Esophagus mucosa (tissue), 1 donor: ENCODE measurements around the gene FAM20C. TPM values are rescaled to one million over a fixed set of nuclear protein-coding genes. Genes with fewer than 3 reads are reported as not detected.
"Not testable (repeated sequence)": the region's sequence is repeated elsewhere in the genome, so short reads cannot be mapped to it uniquely, and the experiment has no call there.

Experiments used
- ATAC-seq: fragments of 200-7000 bp; cut with Tn5 transposase; one replicate; pipeline ENCODE4 v1.9.1; 2020
- total RNA-seq: library from RNA; stranded (reverse); gene quantifications from one replicate; pipeline ENCODE4 v1.2.4, GENCODE V29; 2023
- donor health status: DM: yes; HTN: yes; CAD: no.

The FAM20C gene
- total RNA-seq, 1 donor from 2014 or later = 12.6 TPM

DNA sequence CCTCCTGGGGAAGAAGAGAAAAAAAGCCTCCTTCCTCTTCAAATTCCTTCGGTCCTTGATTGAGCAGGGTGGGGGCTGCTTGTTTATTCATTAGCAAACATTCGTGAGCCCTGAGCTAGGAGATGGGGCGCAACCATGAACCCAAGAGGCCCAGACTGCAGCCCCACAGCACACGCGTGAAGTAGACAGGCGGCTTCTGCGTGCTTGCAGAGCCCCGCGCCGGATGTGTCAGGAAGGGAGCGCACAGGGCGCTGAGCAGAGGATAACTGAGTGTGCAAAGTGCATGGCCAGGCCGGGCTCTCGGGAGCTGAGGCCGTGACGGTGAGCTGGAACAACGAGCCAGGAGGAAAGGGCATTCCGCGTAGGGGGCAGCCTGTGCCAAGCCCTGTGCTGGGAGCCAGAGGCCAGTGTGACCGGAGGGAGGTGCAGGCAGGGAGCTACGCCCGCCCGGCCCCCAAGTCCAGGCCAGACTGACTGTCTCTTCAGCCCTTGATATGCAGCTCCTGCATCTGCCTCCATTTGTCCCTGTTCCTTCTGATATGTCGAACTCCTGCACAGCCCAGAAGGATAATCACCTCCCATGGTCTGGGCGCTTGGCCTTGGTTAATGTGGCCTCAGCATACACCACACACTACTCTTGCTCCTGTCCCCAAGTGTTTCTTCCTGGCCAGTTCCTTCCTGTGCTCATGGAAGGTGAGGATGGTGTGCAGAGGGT lies 102.2 kb downstream of the FAM20C start:
- no peak for ATAC-seq

DNA sequence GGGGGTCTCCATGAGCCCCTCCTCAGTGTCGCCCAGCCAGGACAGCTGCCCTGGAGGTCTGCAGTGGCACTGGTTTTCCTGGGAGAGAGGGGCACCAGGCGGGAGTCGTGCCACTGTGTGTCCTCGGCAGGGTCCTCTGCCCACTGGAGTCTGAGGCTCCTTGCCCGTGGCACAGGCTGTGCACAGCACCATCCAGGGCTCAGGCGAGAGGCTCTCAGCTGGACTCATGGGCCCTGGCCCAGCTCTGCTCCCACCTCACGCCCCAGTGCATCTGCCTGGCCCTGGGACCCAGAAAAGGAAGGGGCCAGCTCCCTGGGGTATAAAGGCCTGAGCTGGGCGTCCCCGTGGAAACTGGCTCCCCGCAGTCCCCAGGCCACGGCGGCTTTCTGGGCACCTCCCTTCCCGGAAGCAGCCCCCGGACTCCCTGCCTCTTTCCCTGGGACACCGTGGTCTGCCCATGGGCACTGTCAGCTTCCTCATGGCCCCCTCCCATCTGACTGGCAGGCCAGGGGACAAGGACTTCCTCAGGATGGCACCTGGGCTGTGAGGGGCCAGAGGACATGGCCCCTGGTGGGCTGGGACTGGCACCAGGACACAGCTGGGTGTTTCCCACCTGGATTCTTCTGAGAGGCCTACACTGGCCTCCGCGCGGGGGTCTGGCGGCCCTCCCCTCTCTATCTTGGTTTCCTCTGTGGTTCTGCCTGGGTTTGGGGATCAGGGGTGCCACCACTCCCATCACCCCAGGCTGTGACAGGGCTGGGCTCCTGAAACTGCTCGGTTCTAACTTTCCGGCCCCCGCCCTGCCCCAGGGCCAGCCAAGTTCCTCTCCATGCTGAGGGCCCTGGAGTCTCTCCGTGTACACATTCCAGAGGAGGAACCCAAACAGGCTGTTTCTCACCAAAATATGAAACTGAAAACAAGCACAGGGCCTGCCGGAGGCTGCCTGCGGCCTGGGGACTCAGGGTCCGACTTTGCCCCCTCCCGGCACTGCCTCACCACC lies 103.1 kb downstream of the FAM20C start:
- ATAC-seq = no peak

DNA sequence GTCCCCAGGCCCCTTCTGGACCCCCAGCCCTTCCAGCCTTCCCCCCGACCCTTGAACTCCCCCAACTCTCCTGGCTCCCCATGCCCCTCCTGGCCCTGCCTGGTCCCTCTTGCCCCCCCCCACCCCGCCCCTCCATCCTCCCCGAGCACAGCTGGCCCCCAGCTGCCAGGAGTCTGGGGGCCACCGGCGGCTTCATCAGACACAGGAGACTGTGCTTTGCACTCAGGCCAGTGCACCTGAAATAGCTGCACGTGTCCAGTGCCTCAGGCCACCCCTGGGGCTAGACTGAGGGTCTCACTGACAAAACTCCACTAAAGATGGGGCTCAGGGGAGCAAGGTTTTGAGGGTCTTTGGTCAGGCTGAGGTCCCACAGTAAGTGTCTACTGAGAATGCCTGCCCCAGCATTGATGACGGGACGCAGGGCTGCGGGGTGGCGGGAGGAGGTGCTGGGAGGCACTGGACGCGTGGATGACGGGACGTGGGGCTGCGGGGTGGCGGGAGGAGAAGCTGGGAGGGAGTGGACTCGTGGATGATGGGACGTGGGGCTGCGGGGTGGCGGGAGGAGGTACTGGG lies 104.1 kb downstream of the FAM20C start:
- no peak for ATAC-seq

DNA sequence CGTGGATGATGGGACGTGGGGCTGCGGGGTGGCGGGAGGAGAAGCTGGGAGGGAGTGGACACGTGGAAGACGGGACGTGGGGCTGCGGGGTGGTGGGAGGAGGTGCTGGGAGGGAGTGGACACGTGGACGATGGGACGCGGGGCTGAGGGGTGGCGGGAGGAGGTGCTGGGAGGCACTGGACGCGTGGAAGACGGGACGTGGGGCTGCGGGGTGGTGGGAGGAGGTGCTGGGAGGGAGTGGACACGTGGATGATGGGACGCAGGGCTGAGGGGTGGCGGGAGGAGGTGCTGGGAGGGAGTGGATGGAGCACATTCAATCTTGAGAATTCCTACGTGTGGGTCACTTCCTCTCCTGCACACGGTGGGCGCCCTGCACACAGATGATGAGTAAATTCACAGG lies 104.8 kb downstream of the FAM20C start:
- not testable (repeated sequence) for ATAC-seq

DNA sequence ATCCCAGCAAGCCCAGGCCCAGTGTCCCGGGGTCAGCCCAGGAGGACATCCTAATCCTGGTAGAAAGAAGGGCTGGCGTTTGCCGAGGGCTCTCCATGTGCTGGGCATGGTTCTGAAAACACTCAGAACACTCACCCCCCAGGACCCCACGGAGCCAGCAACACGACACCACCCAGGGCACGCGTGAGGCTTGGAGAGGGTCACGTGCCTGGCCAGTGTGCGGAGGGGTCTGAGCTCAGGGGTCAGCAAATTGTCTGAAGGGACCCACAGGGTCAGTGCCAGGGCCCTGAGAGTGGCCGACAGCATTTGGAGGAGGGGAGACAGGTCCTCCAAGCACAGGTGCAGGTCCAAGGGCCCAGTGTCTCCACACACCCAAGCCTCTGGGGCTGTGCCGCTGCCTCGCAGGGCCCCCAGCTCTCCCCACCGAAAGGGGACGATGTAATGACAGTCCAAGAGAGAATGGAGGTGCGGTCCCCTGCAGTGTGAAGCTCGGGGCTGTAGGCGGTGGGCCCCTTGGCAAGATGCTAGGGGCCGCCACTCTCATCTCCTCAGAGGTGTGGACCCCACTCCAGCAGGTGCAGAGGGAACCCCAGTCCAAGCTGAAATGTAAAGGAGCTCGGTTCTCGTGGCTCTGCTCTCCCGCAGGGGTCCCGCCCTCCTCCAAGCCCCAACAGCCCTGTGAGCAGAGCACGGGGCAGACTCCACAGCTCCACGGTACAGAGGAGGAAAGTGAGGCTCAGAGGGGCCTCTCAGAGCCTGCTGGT lies 105.4 kb downstream of the FAM20C start:
- ATAC-seq = no peak

DNA sequence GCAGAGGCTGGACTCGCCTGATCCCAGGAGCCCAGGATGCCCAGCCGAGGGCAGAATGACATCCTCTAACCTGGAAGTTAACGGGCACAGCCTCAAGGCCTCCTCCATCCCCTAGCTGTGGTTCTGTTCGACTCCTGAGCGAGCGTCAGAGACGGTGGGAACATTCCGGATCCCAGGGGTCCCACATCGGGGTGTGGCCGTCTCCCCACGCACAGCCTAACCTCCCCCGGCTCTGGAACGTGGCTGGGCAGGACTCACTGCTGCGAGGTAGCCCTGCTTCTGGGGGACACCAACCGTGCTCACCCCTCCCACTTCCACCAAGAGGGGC lies 106.0 kb downstream of the FAM20C start:
- no peak for ATAC-seq

DNA sequence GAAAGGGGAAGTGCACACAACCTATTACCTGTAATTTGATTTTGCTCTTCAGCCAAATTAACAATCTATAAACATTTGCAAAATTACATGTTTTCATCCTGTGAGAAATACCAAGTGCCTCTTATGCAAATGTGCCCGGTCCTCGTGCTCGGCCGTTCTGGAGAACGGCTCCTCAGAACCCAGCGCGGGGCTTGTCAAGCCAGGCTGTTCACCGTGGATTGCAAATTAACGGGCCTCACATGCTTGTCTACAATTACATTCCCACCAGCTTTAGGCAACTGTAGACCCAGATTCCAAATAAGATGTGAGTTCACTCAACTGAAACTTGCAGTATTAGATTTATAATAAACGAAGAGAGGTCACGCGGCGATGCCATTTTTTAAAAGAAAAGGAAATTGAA lies 106.4 kb downstream of the FAM20C start:
- no peak for ATAC-seq

DNA sequence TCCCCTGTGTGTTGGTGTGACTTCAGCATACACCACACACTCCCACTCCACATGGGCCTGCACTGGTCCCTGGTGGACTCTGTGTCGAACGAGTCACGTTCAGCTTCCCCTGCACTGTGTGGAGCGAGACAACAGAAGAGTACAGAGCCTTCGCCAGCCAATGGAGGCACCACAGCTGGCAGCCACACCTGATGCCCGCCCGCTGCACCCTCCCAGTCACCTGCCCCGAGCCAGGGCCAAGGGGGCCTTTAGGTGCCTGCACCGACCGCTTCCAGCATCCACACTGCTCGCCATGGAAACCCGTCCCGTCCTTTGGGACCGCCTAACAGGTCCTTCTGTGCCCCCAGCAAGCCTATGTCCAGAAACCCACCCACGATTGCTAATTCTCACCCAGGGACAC lies 106.8 kb downstream of the FAM20C start:
- ATAC-seq = no peak

DNA sequence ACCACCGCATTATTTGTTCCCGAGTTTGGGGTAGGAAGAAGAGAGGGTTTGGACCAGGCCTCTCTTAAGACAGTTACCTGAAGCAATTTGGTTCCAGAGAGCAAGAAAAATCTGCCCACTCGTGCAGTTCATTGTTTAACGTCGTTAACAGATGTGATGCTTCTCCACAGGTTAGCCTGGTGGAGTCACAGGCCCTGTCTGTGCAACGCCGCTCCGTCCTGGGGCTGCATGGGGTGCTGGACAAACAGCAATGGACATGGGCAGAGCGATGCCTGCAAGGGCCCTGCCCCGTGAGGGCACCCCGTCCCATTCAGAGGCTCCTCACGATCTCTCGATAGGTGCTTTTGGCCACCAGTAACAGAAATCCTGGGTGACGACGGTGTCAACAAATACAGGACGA lies 107.3 kb downstream of the FAM20C start:
- no peak for ATAC-seq

DNA sequence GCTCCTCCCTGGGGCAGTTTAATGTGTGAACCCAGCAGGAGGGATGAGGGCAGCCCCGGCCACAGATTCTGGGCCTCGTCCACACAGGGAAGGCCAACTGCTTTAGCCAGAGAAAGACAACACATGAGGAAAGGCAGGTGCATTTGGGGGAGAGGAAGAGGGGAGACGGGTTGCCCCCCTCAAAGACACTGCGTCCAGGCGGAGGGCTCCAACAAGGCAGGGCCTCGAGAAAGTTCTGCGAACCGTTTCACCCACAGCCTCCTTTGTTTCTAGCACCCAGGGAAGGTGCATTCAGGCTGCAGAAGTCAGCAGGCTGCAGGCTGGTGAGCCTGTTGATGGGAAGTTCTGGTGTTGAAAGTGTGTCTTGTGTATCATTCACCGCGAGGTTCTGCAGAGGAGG lies 107.7 kb downstream of the FAM20C start:
- no peak for ATAC-seq

DNA sequence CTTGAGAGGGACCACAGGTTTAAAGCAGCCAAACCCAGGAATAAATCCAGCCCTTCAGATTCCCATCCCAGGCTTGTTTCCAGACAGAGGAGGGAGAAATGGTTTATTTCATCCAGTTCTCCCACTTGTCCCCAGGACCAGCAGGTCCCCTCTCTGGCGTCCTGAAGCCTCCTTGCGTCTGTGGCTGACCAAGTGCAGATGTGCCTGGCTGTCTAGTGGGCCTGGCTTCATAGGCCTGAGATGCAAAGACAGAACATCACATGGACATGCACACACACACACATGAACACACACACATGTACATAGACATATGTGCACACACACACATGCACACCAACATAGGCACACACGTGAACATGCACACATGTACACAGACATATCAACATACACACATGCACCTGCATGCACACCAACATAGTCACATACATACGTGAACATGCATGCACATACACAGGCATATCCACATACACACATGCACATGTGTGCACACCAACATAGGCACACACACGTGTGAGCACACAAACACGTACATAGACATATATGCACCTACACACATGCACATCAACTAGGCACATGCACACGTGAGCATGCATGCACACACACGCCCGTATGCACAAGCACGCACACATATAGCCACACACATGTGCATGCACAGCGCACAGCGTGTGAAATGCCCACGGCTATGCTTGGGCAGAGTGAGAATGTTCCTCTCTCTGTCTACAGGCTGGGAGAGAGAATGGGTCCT lies 108.3 kb downstream of the FAM20C start:
- ATAC-seq = no peak

DNA sequence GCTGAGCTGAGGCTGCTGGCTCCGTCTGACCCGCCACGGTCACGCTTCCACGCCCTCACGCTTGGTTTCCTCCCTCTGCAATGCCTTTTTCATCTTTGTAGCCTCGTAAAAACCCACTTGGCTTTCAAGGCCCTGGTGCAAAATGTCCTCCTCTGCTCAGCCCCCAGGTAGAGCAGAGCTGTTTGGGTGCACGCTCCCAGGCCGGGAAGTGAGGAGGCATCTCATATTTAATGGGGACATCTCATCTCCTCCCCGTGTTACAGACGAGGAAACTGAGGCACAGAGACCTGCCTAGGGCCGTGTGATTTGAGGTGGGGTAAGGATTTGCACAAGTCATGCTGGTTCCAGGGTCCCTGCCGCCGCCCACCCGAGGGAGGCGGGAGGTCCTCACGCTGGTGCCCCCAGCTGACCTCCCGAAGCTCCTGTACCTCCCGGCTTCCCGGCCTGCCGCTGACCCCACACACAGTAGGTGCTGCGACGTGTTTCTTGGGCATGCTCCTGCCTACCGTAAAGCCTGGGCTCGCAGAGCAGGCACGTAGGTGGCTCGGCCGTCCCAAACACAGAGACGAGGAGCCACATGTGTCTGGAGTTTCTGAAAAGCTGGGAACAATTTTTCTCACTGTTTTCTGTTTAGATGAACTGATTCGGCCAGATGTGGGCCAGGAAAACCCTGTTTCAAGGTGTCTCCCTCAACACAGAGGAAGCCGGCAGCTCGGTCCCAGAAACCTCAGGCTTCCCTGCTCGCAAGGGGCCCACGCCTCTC lies 109.1 kb downstream of the FAM20C start:
- no peak for ATAC-seq

DNA sequence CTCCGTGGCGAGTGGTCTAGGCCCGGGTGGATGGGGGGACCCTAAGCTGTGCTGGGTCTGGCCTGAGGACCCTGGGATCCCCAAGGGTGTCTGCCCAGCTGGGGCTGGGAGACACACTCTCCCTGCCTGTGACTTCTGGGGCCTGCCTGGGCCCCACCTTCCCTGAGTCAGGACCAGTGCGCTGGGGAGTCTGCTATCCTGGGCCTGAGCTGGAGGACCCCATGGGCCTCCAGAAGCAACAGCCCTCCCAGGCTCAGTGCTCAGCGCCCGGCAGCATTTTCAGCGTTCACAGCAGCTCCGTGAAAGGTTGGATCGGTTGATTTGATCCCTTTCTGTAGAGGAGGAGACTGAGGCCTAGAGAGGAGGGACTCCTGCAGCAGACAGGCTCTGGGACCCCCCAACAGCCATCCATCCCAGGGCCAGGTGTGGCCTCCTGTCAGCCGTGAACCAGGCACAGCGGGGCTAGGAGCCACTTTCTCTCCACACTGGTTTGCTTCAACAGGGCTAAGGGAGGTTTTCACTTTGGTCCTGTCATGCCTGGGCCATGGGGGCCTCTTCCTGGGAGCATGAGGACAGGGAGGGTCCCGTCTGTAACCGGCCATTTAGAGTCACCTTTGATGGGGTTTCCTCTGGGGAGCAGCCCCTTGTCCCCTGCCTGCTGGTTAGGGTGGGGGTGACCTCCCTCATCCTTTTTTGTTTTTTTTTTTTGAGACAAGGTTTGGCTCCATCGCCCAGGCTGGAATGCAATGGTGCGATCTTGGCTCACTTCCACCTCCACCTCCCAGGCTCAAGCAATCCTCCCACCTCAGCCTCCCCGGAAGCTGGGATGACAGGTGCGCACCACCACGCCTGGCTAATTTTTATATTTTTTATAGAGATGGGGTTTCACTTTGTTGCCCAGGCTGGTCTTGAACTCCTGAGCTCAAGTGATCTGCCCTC lies 110.0 kb downstream of the FAM20C start:
- ATAC-seq = no peak

DNA sequence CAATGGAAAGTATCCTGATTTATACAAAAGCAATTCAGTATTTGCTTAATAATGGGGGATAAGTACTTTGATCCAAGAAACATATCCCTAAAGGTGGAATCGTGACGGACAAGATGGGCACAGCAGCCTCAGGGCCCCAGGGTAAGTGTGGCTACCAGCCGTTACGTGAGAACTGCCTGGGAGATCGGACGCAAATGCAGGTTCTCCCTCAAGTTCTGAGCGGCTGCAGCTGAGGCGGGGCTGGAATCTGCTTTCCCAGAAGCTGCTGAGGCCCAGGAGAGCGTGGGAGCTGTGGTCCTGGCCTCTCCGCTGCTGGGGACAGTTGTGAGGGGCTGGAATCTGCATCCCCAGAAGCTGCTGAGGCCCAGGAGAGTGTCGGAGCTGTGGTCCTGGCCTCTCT lies 111.1 kb downstream of the FAM20C start:
- ATAC-seq = no peak

DNA sequence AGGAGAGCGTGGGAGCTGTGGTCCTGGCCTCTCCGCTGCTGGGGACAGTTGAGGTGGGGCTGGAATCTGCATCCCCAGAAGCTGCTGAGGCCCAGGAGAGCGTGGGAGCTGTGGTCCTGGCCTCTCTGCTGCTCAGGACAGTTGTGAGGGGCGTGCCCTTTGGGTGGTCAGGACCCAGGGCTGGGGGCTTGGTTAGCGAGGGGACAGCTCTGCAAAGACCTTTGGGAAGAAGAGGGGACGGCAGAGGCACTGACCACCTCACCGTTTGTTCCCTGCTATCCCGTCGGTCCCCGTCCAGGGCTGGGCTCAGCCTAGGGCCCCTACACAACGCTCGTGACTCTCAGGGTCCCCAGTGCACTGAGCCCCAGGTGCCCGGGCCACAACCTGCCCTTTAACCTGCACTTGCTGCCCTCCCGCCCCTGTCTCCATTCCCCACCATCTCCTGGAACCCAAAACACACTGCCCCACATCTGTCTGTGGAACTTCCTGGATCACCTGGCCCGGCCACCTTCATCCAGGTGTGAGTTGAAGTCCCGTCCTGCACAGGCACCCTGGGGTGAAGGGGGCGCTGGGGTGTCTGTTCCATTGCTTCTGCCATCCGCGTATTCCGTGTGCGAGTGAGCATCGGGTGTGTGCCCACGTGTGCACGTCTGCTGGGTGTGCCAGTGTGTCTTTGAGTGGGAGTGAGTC lies 111.7 kb downstream of the FAM20C start:
- ATAC-seq = no peak

DNA sequence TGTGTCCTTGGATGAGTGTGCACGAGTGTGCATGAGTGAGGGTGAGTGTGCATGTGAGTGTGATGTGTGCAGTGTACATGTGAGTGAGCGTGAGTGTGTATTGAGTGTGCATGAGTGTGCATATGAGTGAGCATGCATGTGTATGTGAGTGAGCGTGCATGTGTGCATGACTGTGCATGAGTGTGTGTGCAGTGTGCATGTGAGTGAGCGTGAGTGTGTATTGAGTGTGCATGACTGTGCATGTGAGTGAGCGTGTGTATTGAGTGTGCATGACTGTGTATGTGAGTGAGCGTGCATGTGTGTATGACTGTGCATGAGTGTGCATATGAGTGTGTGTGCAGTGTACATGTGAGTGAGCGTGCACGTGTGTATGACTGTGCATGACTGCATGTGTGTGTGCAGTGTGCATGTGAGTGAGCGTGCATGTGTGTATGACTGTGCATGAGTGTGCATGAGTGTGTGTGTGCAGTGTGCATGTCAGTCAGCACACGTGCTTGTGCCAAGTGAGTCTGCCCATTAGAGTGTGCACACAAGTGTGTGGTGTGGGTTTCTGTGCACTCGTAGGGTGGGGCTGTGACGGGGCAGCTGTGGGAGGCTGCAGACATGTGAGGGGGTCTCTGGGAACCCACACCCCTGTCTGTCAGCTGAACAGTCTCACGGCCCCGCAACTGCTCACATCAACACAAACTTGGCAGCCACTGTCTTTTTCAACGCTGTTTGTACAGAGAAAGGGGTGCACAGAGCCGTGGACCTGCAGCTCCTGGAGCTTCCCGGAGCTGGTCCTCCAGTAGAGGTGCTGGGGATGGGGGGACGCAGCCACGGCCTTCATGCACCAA lies 112.4 kb downstream of the FAM20C start:
- ATAC-seq = no peak

DNA sequence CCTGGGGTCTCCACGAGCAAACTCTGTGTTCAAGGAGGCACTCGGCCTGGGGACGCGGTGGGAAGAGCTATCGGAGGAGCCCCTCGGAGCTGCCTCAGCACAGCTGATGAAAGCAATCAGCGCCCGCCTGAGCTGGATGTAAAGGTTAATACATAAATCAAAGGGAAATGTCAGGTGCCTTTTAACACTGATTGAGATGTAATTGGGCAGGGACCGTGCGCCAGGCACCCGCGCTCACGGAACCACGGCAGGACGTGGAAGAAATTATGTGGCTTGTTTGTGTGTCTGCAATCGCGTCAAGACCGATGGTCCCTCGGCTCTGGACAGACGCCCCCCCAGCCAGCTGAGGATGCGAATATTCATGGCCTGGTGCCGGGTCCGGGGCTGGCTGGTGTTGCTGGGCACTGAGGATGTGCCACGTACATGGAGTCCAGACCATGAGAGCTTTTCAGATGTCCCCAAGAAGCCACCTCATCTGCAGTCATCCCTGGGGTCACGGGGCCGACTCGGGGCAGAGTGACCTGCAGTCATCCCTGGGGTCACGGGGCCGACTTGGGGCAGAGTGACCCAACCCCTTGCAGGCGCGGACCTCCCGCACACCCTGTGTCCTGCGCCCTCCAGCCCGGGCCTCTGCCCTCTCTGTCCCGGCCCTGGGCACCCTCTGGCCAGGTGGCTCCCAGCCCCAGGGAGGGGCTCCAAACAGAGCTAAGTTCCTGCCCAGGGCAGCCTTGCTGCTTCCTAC lies 113.2 kb downstream of the FAM20C start:
- ATAC-seq = no peak

DNA sequence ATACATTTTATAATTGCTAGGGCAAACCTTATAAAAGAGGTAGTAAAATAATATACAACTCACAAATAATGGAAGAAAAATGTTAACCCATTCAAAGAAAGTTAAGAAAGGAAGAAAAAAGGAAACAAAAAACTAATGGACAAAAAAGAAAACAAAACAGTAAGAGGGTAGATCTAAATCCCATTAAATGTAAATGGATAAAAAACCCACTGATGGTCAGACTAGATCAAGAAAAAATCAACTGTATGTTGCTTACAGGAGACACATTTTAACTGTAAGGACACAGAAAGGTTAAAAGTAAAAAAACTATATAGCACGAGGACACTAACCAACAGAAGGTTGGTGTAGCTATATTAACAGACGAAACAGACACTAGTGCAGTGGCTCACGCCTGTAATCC lies 115.6 kb downstream of the FAM20C start:
- no peak for ATAC-seq
